ENCODE measurements around the gene ELMOD1.

DNA sequence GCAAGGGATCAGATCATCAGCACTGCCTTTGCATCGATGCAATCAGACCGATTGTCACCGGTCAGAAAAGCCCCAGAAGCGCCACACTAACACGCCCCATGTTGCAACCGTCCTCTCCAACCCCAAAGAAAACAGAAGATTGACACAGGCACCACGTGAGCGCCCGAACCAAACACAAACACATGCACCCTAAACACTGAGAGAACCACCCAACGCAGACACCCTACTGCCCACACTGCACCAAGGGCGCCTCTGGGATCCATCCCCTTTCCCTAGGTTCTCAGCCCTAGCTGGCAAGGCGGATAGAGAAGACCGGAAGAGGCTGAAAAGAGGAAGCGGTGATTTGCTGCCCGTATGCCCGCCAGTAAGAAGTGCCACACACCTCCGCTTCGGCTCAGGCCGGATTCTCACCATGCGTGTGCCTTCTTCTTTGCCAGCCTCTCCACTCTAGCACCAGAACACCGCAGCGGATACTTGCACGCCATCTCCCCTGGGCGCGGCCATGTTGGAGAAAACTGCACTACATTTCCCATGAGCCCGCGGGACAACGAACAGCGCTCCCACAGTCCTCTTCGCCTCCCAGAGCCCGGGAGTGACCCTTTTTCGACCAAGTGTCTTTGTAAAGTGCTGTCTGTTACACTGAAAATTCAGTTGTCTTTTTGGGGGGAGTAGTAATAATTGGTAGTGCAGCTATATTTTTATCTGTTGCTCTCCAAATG lies 25.6 kb upstream of the ELMOD1 start, which contains the start of gene ALKBH8:
- TF ChIP-seq, protein P1, sequence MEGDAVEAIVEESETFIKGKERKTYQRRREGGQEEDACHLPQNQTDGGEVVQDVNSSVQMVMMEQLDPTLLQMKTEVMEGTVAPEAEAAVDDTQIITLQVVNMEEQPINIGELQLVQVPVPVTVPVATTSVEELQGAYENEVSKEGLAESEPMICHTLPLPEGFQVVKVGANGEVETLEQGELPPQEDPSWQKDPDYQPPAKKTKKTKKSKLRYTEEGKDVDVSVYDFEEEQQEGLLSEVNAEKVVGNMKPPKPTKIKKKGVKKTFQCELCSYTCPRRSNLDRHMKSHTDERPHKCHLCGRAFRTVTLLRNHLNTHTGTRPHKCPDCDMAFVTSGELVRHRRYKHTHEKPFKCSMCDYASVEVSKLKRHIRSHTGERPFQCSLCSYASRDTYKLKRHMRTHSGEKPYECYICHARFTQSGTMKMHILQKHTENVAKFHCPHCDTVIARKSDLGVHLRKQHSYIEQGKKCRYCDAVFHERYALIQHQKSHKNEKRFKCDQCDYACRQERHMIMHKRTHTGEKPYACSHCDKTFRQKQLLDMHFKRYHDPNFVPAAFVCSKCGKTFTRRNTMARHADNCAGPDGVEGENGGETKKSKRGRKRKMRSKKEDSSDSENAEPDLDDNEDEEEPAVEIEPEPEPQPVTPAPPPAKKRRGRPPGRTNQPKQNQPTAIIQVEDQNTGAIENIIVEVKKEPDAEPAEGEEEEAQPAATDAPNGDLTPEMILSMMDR (IDR thresholded peaks at IDR 0.05; ENCODE audit: extremely low read depth in 1 of 2, insufficient read depth in 1 of 2, low read depth in 1 of 2, low read length in 2 of 2), result no peak
- TF ChIP-seq, protein P2, sequence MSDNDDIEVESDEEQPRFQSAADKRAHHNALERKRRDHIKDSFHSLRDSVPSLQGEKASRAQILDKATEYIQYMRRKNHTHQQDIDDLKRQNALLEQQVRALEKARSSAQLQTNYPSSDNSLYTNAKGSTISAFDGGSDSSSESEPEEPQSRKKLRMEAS (IDR thresholded peaks at IDR 0.05; ENCODE audit: insufficient read depth, insufficient read length), result peak; percentile 78
- TF ChIP-seq POLR2AphosphoS5 (IDR thresholded peaks at IDR 0.05; ENCODE audit: insufficient read depth, low read depth, low read length), result peak; percentile 72
- TF ChIP-seq EZH2 (IDR thresholded peaks at IDR 0.05; ENCODE audit: borderline replicate concordance, low read depth, low read length, severe bottlenecking), result no peak
- peak; percentile 67 for TF ChIP-seq POLR2A (IDR thresholded peaks at IDR 0.05; ENCODE audit: low read depth, low read length)
- TF ChIP-seq MYC (IDR thresholded peaks at IDR 0.05; ENCODE audit: low read depth, low read length), result peak; percentile 63
- no peak for TF ChIP-seq JUN (IDR thresholded peaks at IDR 0.05; ENCODE audit: borderline replicate concordance, insufficient read depth, insufficient read length, low read depth)
- no peak for TF ChIP-seq FOS (IDR thresholded peaks at IDR 0.05; ENCODE audit: borderline replicate concordance, insufficient read depth, low read length)
- TF ChIP-seq GATA2 (IDR thresholded peaks at IDR 0.05; ENCODE audit: insufficient read depth, insufficient read length, low read depth, low read length), result no peak

Data from endothelial cell of umbilical vein (primary cell).